Activated CD8-positive, alpha-beta T cell treated with anti-CD3 and anti-CD28 coated beads, Interleukin-2, amount 10 ng/mL, durations not matched to agents 7 days and 5 days (primary cell): ENCODE results near the gene SLIT3. TPM values are rescaled to one million over a fixed set of nuclear protein-coding genes. Genes with fewer than 3 reads are reported as not detected.

Source experiments
- ATAC-seq: fragments of 150-1000 bp; cut with Tn5 transposase; one replicate; pipeline ENCODE4 v1.10.0; 2021; ENCODE audit warnings: moderate library complexity
- CTCF ChIA-PET: fragments of 350-600 bp; sonication (Branson Sonifier 250); formaldehyde crosslinking; loops from one replicate; lab custom pipeline; 2021; ENCODE audit warnings: antibody characterized with exemption; lab: Charles Lee
- POLR2A ChIA-PET: fragments of 350-600 bp; sonication (Branson Sonifier 250); formaldehyde crosslinking; loops from one replicate; lab custom pipeline; 2021; ENCODE audit warnings: antibody characterized with exemption; lab: Charles Lee
- DNase-seq: peaks from one replicate; pipeline ENCODE4 v3.0.0-alpha.2; 2020
- H3K27ac Mint-ChIP-seq: one replicate; pipeline ENCODE4 v1.8.0; 2021; ENCODE audit warnings: mild to moderate bottlenecking, mixed read lengths
- H3K27me3 Mint-ChIP-seq: one replicate; pipeline ENCODE4 v1.8.0; 2021; ENCODE audit warnings: low read depth, mixed read lengths
- H3K36me3 Mint-ChIP-seq: one replicate; pipeline ENCODE4 v1.8.0; 2021; ENCODE audit warnings: low read depth, mixed read lengths
- H3K4me1 Mint-ChIP-seq: one replicate; pipeline ENCODE4 v1.8.0; 2021; ENCODE audit warnings: low read depth, mixed read lengths
- H3K4me3 Mint-ChIP-seq: one replicate; pipeline ENCODE4 v1.8.0; 2021; ENCODE audit warnings: mild to moderate bottlenecking, mixed read lengths
- H3K9me3 Mint-ChIP-seq: one replicate; pipeline ENCODE4 v1.8.0; 2022; ENCODE audit warnings: mixed read lengths; ENCODE audit not compliant: insufficient read depth
- total RNA-seq, 2 experiments: library from RNA; stranded (reverse); gene quantifications; one replicate each; pipeline ENCODE4 v1.2.3, GENCODE V29; 2021

The SLIT3 gene
- total RNA-seq, 2 experiments from 2014 or later = not detected

- CTCF ChIA-PET = no interaction called here
- Mint-ChIP-seq H3K27ac (no peak overlapping the region), H3K4me3 (no peak overlapping the region)
Measured at GRCh38 chr5:168833383-168833782, 467.6 kb downstream of the SLIT3 start.

GRCh38 chr5:168832308-168832707 is 468.6 kb downstream of the SLIT3 start:
- Mint-ChIP-seq H3K4me1 (peaks cover 22% of the 10 kb centered on the region), H3K36me3 (no peaks in the 10 kb centered on the region), H3K27me3 (peaks cover 3% of the 10 kb centered on the region), H3K27ac (no peak overlapping the region), H3K4me3 (no peak overlapping the region), H3K9me3 (peaks cover 4% of the 10 kb centered on the region)
- ChIA-PET POLR2A (no interaction called here), CTCF (no interaction called here)
- ATAC-seq = no peak
- DNase-seq = no peak

More at GRCh38 chr5:168833383-168833782, 467.6 kb downstream of the SLIT3 start:
- no peak for ATAC-seq
- H3K27me3 Mint-ChIP-seq = peaks cover 3% of the 10 kb centered on the region
- H3K36me3 Mint-ChIP-seq = no peaks in the 10 kb centered on the region
- no peak for DNase-seq
- H3K4me1 Mint-ChIP-seq = peaks cover 27% of the 10 kb centered on the region
- POLR2A ChIA-PET = interaction anchor here (0.6 kb wide), 1 partner anchor 1139 kb away, joined by 3 read pairs; no protein-coding TSS in a partner anchor
- H3K9me3 Mint-ChIP-seq = peaks cover 8% of the 10 kb centered on the region

DNA sequence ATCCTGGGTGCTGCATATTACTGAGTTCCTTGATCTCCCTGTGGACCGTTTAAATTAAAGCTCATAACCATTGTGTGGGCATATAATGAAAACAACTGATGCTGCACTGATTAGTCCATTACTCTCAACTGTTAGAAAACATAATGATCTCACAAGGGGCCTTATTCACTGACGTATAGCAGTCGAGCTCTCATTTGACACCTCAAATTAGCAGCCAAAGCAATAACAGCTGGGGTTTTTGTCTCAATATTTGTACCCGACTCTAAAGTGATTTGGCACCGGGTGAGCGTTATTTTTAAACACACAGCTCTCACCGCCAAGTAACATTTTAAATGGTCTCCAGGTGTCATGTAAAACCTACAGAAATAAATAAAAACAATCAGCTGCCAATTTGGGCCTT is 469.6 kb downstream of the SLIT3 start:
- Mint-ChIP-seq H3K4me1 (peaks cover 13% of the 10 kb centered on the region), H3K27me3 (peaks cover 3% of the 10 kb centered on the region), H3K27ac (no peak overlapping the region), H3K9me3 (peaks cover 4% of the 10 kb centered on the region), H3K4me3 (no peak overlapping the region), H3K36me3 (no peaks in the 10 kb centered on the region)
- ChIA-PET CTCF (no interaction called here), POLR2A (no interaction called here)
- no peak for ATAC-seq
- no peak for DNase-seq

- no peak for ATAC-seq
- no peak overlapping the region for H3K4me3 Mint-ChIP-seq
- H3K27ac Mint-ChIP-seq = no peak overlapping the region
- POLR2A ChIA-PET = interaction anchor here (0.5 kb wide), 1 partner anchor 491 kb away, joined by 5 read pairs; no protein-coding TSS in a partner anchor
- peaks cover 3% of the 10 kb centered on the region for H3K27me3 Mint-ChIP-seq
- peaks cover 4% of the 10 kb centered on the region for H3K9me3 Mint-ChIP-seq
- no peak for DNase-seq
- H3K4me1 Mint-ChIP-seq = peaks cover 8% of the 10 kb centered on the region
- H3K36me3 Mint-ChIP-seq = no peaks in the 10 kb centered on the region
- CTCF ChIA-PET = no interaction called here
Measured at GRCh38 chr5:168830833-168831232, 470.1 kb downstream of the SLIT3 start.

DNA sequence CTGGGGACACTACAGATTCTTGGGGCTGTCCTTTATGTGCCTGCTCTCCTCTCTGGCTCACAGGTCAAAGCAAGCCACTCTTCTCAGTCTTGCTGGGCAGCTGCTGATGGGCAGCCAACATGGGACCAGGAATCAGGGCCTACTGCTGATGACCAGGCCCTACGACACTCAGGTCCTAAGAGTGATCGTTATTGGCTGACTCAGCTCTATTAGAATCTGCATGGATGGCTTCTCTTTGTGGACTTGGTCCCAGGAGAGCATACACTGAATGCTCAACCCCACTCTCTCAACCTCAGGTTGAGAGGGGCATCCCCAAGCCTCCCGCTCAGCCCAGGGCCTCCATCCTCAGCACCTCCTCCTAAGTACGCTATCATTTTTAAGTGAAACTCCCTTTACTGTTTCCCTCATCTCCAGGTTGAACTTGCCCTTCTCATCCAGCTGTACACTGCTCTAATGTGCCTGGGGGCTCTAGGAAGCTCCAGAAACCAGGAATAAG is 471.0 kb downstream of the SLIT3 start:
- Mint-ChIP-seq H3K9me3 (peaks cover 4% of the 10 kb centered on the region), H3K4me1 (peaks cover 6% of the 10 kb centered on the region), H3K36me3 (no peaks in the 10 kb centered on the region), H3K4me3 (no peak overlapping the region), H3K27ac (no peak overlapping the region), H3K27me3 (peaks cover 3% of the 10 kb centered on the region)
- ChIA-PET POLR2A (interaction anchor here (0.7 kb wide), 1 partner anchor 246 kb away, joined by 3 read pairs; no protein-coding TSS in a partner anchor), CTCF (interaction anchor here (0.8 kb wide), 1 partner anchor 17 kb away, joined by 3 read pairs; no protein-coding TSS in a partner anchor)
- ATAC-seq = no peak
- no peak for DNase-seq

GRCh38 chr5:168829044-168829443 is 471.9 kb downstream of the SLIT3 start:
- ChIA-PET CTCF (interaction anchor here (0.8 kb wide), 1 partner anchor 16 kb away, joined by 3 read pairs; no protein-coding TSS in a partner anchor), POLR2A (no interaction called here)
- Mint-ChIP-seq H3K4me1 (peaks cover 5% of the 10 kb centered on the region), H3K9me3 (peaks cover 3% of the 10 kb centered on the region), H3K36me3 (no peaks in the 10 kb centered on the region), H3K4me3 (no peak overlapping the region), H3K27me3 (peaks cover 3% of the 10 kb centered on the region), H3K27ac (no peak overlapping the region)
- DNase-seq (no peak), ATAC-seq (no peak)

- no peak for DNase-seq
- H3K4me3 Mint-ChIP-seq = no peak overlapping the region
- H3K27me3 Mint-ChIP-seq = peaks cover 3% of the 10 kb centered on the region
- H3K27ac Mint-ChIP-seq = no peak overlapping the region
- H3K4me1 Mint-ChIP-seq = no peaks in the 10 kb centered on the region
- no peaks in the 10 kb centered on the region for H3K36me3 Mint-ChIP-seq
- no peaks in the 10 kb centered on the region for H3K9me3 Mint-ChIP-seq
- no peak for ATAC-seq
- ChIA-PET CTCF (no interaction called here), POLR2A (no interaction called here)
Measured at GRCh38 chr5:168827636-168828035, 473.3 kb downstream of the SLIT3 start.

GRCh38 chr5:168826246-168826725 is 474.7 kb downstream of the SLIT3 start:
- DNase-seq (no peak), ATAC-seq (no peak)
- ChIA-PET CTCF (no interaction called here), POLR2A (no interaction called here)
- Mint-ChIP-seq H3K4me3 (no peak overlapping the region), H3K27ac (no peak overlapping the region), H3K4me1 (no peaks in the 10 kb centered on the region), H3K9me3 (no peaks in the 10 kb centered on the region), H3K27me3 (peaks cover 4% of the 10 kb centered on the region), H3K36me3 (no peaks in the 10 kb centered on the region)

GRCh38 chr5:168822745-168823281 is 478.1 kb downstream of the SLIT3 start:
- ChIA-PET POLR2A (no interaction called here), CTCF (no interaction called here)
- Mint-ChIP-seq H3K36me3 (no peaks in the 10 kb centered on the region), H3K4me3 (no peak overlapping the region), H3K9me3 (no peaks in the 10 kb centered on the region), H3K27me3 (peaks cover 2% of the 10 kb centered on the region), H3K4me1 (no peaks in the 10 kb centered on the region), H3K27ac (no peak overlapping the region)
- DNase-seq (no peak), ATAC-seq (no peak)

DNA sequence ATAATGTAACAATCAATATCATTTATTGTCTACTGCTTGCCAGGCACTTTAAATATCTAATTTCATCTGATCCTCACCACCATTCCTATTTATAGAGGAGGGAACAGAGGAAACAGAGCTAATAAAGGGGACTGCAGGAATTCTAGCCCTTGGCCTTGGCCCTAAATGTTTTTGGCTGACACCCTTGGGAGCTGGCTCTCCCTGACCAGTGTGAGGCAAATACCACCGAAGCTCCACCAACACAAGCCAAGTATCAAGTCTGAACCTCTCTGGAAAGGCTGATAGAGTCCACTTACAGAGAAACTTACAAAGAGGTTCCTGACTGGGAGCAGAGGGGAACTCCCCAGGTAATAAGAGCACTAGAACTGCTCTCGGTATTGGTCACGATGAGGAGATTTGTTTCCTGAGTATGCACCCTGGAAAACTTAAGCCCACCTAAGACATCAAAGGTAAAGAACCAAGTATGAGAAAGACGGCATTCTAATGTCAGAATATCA is 478.6 kb downstream of the SLIT3 start:
- no peak for ATAC-seq
- ChIA-PET POLR2A (no interaction called here), CTCF (no interaction called here)
- Mint-ChIP-seq H3K27ac (no peak overlapping the region), H3K4me1 (no peaks in the 10 kb centered on the region), H3K27me3 (peaks cover 2% of the 10 kb centered on the region), H3K9me3 (no peaks in the 10 kb centered on the region), H3K4me3 (no peak overlapping the region), H3K36me3 (no peaks in the 10 kb centered on the region)
- DNase-seq = no peak

DNA sequence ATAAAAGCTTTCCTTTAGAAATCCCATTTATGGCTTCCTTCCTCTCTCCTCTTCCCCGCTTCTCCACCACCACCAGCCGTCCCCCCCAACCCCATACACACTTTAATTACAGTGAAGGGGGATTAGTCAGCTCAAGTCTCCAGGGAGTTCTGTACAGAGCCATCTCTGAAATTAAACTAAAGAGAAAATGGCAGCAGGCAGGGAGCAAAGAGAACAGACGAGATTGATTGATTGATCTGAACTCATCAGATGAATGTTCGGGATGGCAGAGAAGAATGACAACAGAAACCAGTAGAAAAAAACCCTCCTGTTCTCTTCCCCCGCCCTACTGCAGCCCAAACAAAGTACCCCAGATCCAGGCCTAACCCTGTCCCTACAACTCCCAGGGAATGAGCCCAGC is 480.1 kb downstream of the SLIT3 start:
- CTCF ChIA-PET = no interaction called here
- Mint-ChIP-seq H3K9me3 (no peaks in the 10 kb centered on the region), H3K36me3 (no peaks in the 10 kb centered on the region), H3K27ac (no peak overlapping the region), H3K27me3 (peaks cover 2% of the 10 kb centered on the region), H3K4me3 (no peak overlapping the region), H3K4me1 (no peaks in the 10 kb centered on the region)
- ATAC-seq (no peak), DNase-seq (no peak)
- POLR2A ChIA-PET = no interaction called here

GRCh38 chr5:168819004-168819621 is 481.8 kb downstream of the SLIT3 start:
- H3K4me1 Mint-ChIP-seq = no peaks in the 10 kb centered on the region
- ChIA-PET CTCF (no interaction called here), POLR2A (no interaction called here)

More at GRCh38 chr5:168819004-168819621, 481.8 kb downstream of the SLIT3 start:
- Mint-ChIP-seq H3K27ac (no peak overlapping the region), H3K27me3 (peaks cover 2% of the 10 kb centered on the region), H3K9me3 (no peaks in the 10 kb centered on the region), H3K36me3 (no peaks in the 10 kb centered on the region), H3K4me3 (no peak overlapping the region)
- no peak for ATAC-seq
- DNase-seq = no peak
